Dendritic cell treated with granulocyte-macrophage colony-stimulating factor and Interleukin-4, amounts not matched to agents 40 ng/mL and 50 ng/mL, for 4 days (primary cell): ENCODE measurements around the gene KLHL36.

Experiments
- H3K27ac Mint-ChIP-seq: one replicate; pipeline ENCODE4 v1.8.0; 2022; ENCODE audit warnings: mild to moderate bottlenecking, mixed read lengths
- H3K27me3 Mint-ChIP-seq: one replicate; pipeline ENCODE4 v1.8.0; 2022; ENCODE audit warnings: mild to moderate bottlenecking, mixed read lengths
- H3K36me3 Mint-ChIP-seq: one replicate; pipeline ENCODE4 v1.8.0; 2022; ENCODE audit warnings: low read depth, mixed read lengths
- H3K4me1 Mint-ChIP-seq: one replicate; pipeline ENCODE4 v1.8.0; 2022; ENCODE audit warnings: low read depth, mixed read lengths
- H3K4me3 Mint-ChIP-seq: one replicate; pipeline ENCODE4 v1.8.0; 2022; ENCODE audit warnings: mild to moderate bottlenecking, moderate library complexity, mixed read lengths
- H3K9me3 Mint-ChIP-seq: one replicate; pipeline ENCODE4 v1.8.0; 2022; ENCODE audit warnings: mixed read lengths
- intact Hi-C: fragments of 100-400 bp; cut with micrococcal nuclease; formaldehyde crosslinking; loops from one replicate; pipeline ENCODE4 v1.15.0; 2022

Gene KLHL36

DNA sequence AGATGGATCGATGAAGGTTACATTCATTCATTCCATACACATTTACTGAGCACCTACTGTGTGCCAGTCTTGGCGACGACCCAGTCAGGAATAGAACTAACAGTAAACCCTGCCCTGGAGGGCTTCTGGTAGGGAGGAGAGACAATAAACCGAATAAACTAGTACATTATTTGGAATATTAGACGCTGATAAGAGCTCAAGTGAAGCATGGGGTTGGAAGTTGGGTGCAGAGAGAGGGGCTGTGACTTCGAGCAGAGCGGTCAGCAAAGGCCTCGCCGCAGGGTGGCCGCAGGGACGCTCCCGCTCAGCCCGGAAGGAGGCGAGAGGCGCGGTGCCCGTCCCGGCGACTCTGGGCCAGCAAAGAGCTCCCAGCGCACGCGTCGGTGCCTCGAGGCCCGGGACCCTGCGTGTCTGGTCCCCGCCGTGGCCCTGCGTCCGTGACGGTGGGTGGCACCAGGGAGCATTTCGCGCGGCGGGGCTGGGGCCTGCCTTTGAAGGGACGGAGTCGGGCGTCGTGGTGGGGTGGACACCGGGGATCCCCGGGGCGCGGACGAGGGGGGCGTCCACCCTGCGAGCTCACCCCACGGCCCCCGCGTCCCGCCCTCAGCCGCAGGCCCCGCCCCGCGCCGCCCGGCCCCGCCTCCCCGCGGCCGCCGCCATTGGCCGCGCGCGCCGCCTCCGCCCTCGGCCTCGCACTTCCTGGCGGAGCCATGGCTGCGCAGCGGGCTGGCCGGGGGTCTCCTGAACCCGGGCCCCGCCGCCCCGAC, at the start of gene KLHL36:
TSS of gene KLHL36 (plus strand) at position 684 of the 767 bp plus-strand sequence. CDS start 2,357 bp downstream, outside the sequence.
- intact Hi-C loops = no loop called here
- no peaks in the 10 kb centered on the region for H3K9me3 Mint-ChIP-seq
- peak within 1 kb of the TSS; percentile 92 for H3K27ac Mint-ChIP-seq
- peaks cover 38% of the 10 kb centered on the region for H3K36me3 Mint-ChIP-seq
- H3K27me3 Mint-ChIP-seq = peaks cover 2% of the 10 kb centered on the region
- H3K4me3 Mint-ChIP-seq = peak within 1 kb of the TSS; percentile 84
- H3K4me1 Mint-ChIP-seq = peaks cover 61% of the 10 kb centered on the region

DNA sequence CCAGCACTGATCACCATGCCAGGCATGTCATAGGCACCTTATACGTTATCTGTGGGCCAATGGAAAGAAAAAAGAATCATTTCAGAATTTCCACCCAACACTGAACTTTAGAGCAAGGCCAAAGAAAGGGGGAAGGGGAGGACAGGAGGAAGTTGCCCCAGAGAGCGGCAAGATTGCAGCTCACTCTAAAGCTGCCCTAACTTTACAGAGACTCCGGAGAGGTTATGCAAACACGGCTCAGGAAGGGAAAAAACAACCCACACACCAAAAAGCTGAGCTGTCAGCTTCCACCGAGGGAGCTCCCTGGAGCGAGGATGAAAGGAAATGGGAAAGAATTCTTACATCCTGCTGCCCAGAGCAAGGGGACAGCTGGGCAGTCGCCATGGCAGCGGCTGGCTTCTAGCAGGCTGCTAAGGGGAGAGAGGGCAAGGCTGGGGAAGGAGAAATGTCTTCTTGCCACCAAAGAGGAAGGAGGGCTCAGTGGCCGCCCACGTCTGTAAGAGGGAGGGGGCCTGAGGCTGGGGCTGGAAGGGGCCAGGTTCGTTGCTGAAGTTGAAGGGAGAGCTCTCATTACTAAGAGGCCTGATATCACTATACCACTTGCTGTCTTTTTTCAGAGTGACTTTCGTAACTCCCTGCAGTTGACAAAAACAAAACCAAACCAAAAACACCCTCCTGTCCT, 48.6 kb upstream of the KLHL36 start:
- Mint-ChIP-seq H3K27ac (peak overlapping the region; percentile 94), H3K4me3 (peak overlapping the region; percentile 78), H3K27me3 (no peaks in the 10 kb centered on the region), H3K36me3 (peaks cover 76% of the 10 kb centered on the region), H3K9me3 (no peaks in the 10 kb centered on the region), H3K4me1 (peaks cover 90% of the 10 kb centered on the region)
- intact Hi-C loops = loop anchor here (2.0 kb wide), 1 partner anchor 13 kb away; no protein-coding TSS in a partner anchor

- Mint-ChIP-seq H3K27me3 (no peaks in the 10 kb centered on the region), H3K4me1 (peaks cover 90% of the 10 kb centered on the region), H3K27ac (peak overlapping the region; percentile 94), H3K4me3 (peak overlapping the region; percentile 57), H3K9me3 (no peaks in the 10 kb centered on the region), H3K36me3 (peaks cover 76% of the 10 kb centered on the region)
- intact Hi-C loops = loop anchor here (2.0 kb wide), 1 partner anchor 14 kb away; no protein-coding TSS in a partner anchor
Observed at GRCh38 chr16:84600343-84601229, 47.7 kb upstream of the KLHL36 start.

DNA sequence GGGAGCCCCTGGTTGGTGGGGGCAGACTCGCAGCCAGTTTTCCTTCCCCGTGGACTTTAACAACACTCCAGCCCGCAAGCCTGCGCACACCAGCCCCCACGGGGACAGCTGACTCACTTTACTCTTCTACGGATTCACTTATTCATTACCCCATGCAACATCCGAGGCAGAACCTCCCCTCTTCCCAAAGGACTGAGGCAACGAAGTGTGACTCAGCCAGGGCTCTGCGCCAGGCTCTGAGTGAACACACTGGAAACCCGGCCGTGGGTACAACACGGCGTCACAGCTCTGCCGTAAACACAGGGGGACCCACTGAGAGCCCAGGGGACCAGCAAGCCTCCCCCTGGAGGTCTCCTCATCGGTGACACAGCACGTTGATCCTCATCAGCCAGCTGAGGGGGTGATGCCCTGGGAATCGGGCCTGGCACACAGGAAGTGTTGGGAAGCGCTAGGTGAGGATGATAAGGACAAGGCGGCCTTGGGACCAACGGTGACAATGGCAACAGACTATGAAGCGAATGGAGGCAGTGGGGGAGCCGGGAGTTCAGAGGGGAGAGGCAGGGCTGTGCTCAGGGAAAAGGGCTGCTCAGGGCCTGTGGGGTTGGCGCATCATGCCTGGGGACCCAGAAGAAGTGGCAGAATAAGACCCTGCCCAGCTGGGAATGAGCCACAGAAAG, 45.0 kb upstream of the KLHL36 start:
- Mint-ChIP-seq H3K9me3 (no peaks in the 10 kb centered on the region), H3K27me3 (no peaks in the 10 kb centered on the region), H3K4me1 (peaks cover 91% of the 10 kb centered on the region), H3K27ac (peak overlapping the region; percentile 94), H3K4me3 (peak overlapping the region; percentile 65), H3K36me3 (peaks cover 78% of the 10 kb centered on the region)
- intact Hi-C loops = no loop called here

- Mint-ChIP-seq H3K4me3 (no peak overlapping the region), H3K27ac (peak overlapping the region; percentile 94), H3K36me3 (peaks cover 80% of the 10 kb centered on the region)
Observed at GRCh38 chr16:84603940-84604339, 44.4 kb upstream of the KLHL36 start.

DNA sequence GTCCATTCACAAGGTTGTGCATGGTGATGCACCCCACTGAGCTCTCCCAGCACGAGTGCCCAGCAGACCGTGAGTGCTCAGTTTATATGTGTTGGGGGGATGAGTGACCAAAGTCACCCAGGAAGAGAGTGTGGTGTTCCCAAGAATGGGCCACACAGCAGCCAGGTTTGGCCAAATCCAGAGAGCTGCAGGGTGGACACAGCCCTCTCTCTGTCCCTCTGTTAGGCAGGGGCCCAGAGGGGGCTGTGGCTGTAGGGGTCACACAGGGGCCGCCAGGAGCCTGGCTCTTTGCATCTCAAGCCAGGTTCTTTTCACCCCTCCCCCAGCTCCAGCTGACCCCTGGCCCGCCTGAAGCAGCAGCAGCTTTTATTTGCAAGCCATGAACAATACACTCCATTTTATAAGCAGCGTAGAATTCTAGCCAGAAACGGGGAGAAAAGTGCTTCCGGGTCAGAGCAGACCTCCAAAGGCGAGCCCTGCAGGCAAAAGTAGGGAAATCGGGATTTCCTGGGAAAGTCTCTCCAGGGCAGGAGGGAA, 43.8 kb upstream of the KLHL36 start:
- intact Hi-C loops = no loop called here
- H3K4me3 Mint-ChIP-seq = peak overlapping the region; percentile 64
- peaks cover 1% of the 10 kb centered on the region for H3K9me3 Mint-ChIP-seq
- peak overlapping the region; percentile 94 for H3K27ac Mint-ChIP-seq
- no peaks in the 10 kb centered on the region for H3K27me3 Mint-ChIP-seq
- peaks cover 96% of the 10 kb centered on the region for H3K4me1 Mint-ChIP-seq
- H3K36me3 Mint-ChIP-seq = peaks cover 82% of the 10 kb centered on the region

More at GRCh38 chr16:84603940-84604339, 44.4 kb upstream of the KLHL36 start:
- Mint-ChIP-seq H3K4me1 (peaks cover 95% of the 10 kb centered on the region), H3K27me3 (no peaks in the 10 kb centered on the region), H3K9me3 (no peaks in the 10 kb centered on the region)
- intact Hi-C loops = no loop called here

- H3K4me3 Mint-ChIP-seq = no peak overlapping the region
- H3K4me1 Mint-ChIP-seq = peaks cover 96% of the 10 kb centered on the region
- no peaks in the 10 kb centered on the region for H3K27me3 Mint-ChIP-seq
- H3K27ac Mint-ChIP-seq = peak overlapping the region; percentile 94
- H3K36me3 Mint-ChIP-seq = peaks cover 84% of the 10 kb centered on the region
- peaks cover 10% of the 10 kb centered on the region for H3K9me3 Mint-ChIP-seq
- intact Hi-C loops = no loop called here
Observed at GRCh38 chr16:84605339-84605848, 42.9 kb upstream of the KLHL36 start.

GRCh38 chr16:84606081-84606875, 42.0 kb upstream of the KLHL36 start:
- Mint-ChIP-seq H3K36me3 (peaks cover 88% of the 10 kb centered on the region), H3K27me3 (no peaks in the 10 kb centered on the region), H3K4me3 (no peak overlapping the region), H3K9me3 (peaks cover 19% of the 10 kb centered on the region), H3K27ac (peak overlapping the region; percentile 94), H3K4me1 (peaks cover 96% of the 10 kb centered on the region)
- intact Hi-C loops = no loop called here

DNA sequence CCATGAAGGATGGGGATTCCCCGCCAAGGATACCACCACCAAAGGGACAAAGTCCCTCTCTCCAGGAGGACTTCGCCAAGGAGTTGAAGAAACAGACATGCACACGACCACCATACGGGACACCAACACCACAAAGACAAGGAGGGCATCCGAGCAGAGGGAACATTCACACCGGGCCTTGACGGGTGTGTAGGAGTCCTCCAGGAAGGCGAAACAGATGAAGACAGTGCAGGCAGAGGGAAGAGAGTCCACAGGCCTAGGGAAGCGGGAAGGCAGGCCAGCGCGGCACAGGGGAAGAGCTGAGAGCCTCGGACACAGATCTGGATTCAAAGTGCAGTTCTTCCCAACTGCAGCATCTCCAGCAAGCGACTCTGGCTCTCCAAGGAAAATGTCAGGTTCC, 41.2 kb upstream of the KLHL36 start:
- Mint-ChIP-seq H3K27me3 (no peaks in the 10 kb centered on the region), H3K9me3 (peaks cover 19% of the 10 kb centered on the region), H3K36me3 (peaks cover 89% of the 10 kb centered on the region), H3K4me1 (peaks cover 96% of the 10 kb centered on the region), H3K27ac (peak overlapping the region; percentile 94), H3K4me3 (peak overlapping the region; percentile 41)
- intact Hi-C loops = no loop called here

DNA sequence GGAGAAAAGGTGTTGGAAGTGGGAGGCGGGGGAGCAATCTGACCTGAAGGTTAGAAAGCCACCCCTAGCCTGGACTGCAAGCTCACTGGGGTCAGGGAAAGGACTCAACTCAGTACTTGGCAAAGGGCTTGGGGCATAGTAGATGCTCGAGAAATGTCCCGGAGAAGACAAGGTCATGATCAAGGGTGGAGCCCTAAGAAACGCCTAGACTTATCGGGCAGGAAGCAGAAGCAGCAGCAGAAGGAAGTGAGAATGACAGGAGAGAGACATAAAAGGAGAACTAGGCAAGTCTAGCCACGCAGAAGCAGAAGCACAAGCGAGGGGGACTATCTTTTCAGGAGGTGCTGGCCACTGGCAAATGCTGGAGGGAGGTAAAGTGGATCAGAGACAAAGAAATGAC, 40.6 kb upstream of the KLHL36 start:
- intact Hi-C loops = no loop called here
- Mint-ChIP-seq H3K4me1 (peaks cover 98% of the 10 kb centered on the region), H3K27ac (peak overlapping the region; percentile 94), H3K9me3 (peaks cover 19% of the 10 kb centered on the region), H3K4me3 (peak overlapping the region; percentile 72), H3K27me3 (no peaks in the 10 kb centered on the region), H3K36me3 (peaks cover 95% of the 10 kb centered on the region)

DNA sequence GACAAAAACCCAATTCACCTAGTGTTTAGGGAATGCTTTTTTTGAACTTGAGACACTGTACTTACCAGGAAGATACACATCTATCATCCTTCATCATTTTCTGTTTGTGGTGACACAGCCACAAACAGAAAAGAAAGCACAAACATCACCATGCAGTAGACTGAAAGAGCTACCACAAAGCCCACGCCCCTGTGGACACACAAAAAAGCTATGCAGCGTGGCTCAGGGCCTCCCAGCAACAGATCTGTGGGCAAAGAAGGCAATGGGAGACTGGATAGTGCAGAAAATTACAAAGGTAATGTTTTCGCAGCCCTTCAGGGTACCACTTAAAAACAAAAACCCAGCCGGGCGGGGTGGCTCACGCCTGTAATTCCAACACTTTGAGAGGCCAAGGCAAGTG, 40.0 kb upstream of the KLHL36 start:
- peak overlapping the region; percentile 94 for H3K27ac Mint-ChIP-seq
- H3K27me3 Mint-ChIP-seq = no peaks in the 10 kb centered on the region
- peak overlapping the region; percentile 72 for H3K4me3 Mint-ChIP-seq
- peaks cover 96% of the 10 kb centered on the region for H3K36me3 Mint-ChIP-seq
- peaks cover 98% of the 10 kb centered on the region for H3K4me1 Mint-ChIP-seq
- intact Hi-C loops = no loop called here
- peaks cover 19% of the 10 kb centered on the region for H3K9me3 Mint-ChIP-seq

DNA sequence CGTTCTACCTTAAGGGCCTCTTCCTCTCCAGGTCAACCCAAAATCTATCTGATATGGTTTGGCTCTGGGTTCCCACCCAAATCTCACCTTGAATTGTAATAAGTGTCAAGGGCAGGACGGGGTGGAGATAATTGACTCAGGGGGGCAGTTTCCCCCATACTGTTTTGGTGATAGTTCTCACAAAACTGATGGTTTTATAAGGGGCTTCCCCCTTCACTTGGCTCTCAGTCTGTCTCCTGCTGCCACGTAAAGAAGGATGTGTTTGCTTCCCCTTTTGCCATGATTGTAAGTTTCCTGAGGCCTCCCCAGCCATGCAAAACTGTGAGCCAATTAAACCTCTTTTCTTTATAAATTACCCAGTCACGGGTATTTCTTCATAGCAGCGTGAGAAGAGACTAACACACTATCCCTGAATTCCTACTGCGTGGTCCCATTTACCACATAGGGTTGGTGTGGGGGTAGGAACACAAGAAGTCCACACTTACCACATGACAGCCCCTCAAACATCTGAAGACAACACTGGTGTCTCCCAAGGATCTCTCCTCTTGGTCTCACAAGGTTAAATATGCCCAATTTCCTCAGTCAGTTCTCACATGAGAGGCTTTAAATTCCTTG, 38.6 kb upstream of the KLHL36 start:
- Mint-ChIP-seq H3K4me1 (peaks cover 100% of the 10 kb centered on the region), H3K27me3 (no peaks in the 10 kb centered on the region), H3K4me3 (peak overlapping the region; percentile 51), H3K36me3 (peaks cover 100% of the 10 kb centered on the region), H3K27ac (peak overlapping the region; percentile 94), H3K9me3 (peaks cover 19% of the 10 kb centered on the region)
- intact Hi-C loops = no loop called here
